DND-41 (cell line): ENCODE measurements around the gene DBF4.
"Not testable (repeated sequence)": the region's sequence is repeated elsewhere in the genome, so short reads cannot be mapped to it uniquely, and the experiment has no call there.

ENCODE experiments used
- ATAC-seq: fragments of 200-7000 bp; cut with Tn5 transposase; 3 replicates; pipeline ENCODE4 v1.9.1; 2021; ENCODE audit warnings: low read depth; ENCODE audit not compliant: insufficient read depth
- DNase-seq: peaks from one replicate; pipeline ENCODE4 v3.0.0-alpha.2; 2020
- H2AFZ ChIP-seq: 2 replicates; pipeline ENCODE4 v1.6.0; 2012; ENCODE audit warnings: low read depth, low read length
- H3K27ac ChIP-seq: 2 replicates; pipeline ENCODE4 v1.5.1; 2012; ENCODE audit warnings: low read length, inconsistent platforms
- H3K27me3 ChIP-seq: fragments of 200-600 bp; sonication (generic); 2 replicates; pipeline ENCODE4 v1.6.0; 2012; ENCODE audit warnings: low read length, mild to moderate bottlenecking, inconsistent platforms; ENCODE audit not compliant: insufficient read depth, poor library complexity
- H3K36me3 ChIP-seq: 2 replicates; pipeline ENCODE4 v1.5.1; 2012; ENCODE audit warnings: low read length, inconsistent platforms; ENCODE audit not compliant: insufficient read depth
- H3K4me1 ChIP-seq: 2 replicates; pipeline ENCODE4 v1.5.1; 2012; ENCODE audit warnings: mild to moderate bottlenecking, low read length; ENCODE audit not compliant: insufficient read depth
- H3K4me2 ChIP-seq: 2 replicates; pipeline ENCODE4 v1.6.0; 2012; ENCODE audit warnings: mild to moderate bottlenecking, moderate library complexity, low read length, inconsistent platforms; ENCODE audit not compliant: insufficient read depth
- H3K4me3 ChIP-seq, 2 experiments: fragments of 200-600 bp in 1 of 2; shearing (Covaris generic) in 1 of 2; 2 replicates each; pipeline ENCODE4 v1.5.1; 2012 to 2016; ENCODE audit warnings: inconsistent platforms in 2 of 2, low read length in 2 of 2, mild to moderate bottlenecking in 2 of 2, low read depth in 1 of 2, moderate library complexity in 1 of 2
- H3K79me2 ChIP-seq: 2 replicates; pipeline ENCODE4 v1.6.0; 2012; ENCODE audit warnings: low read length, inconsistent platforms; ENCODE audit not compliant: insufficient read depth
- H3K9ac ChIP-seq: 2 replicates; pipeline ENCODE4 v1.6.0; 2012; ENCODE audit warnings: low read depth, mild to moderate bottlenecking, inconsistent platforms, low read length, moderate library complexity
- H3K9me3 ChIP-seq: 2 replicates; pipeline ENCODE4 v1.5.1; 2012; ENCODE audit warnings: low read length, moderate library complexity, mild to moderate bottlenecking, inconsistent platforms; ENCODE audit not compliant: insufficient read depth, severe bottlenecking
- H4K20me1 ChIP-seq: 2 replicates; pipeline ENCODE4 v1.6.0; 2012; ENCODE audit warnings: low read length; ENCODE audit not compliant: insufficient read depth
- EZH2 ChIP-seq: IDR thresholded peaks from 3 replicates; pipeline ENCODE4 v1.6.1; 2012; ENCODE audit warnings: borderline replicate concordance, low read depth, mild to moderate bottlenecking, moderate library complexity, low read length, inconsistent platforms; ENCODE audit not compliant: severe bottlenecking
- TF ChIP-seq, protein P1 (sequence below): IDR thresholded peaks from 2 replicates; pipeline ENCODE4 v1.5.1; 2012; ENCODE audit warnings: borderline replicate concordance, low read length, moderate library complexity, mild to moderate bottlenecking; ENCODE audit not compliant: poor library complexity, severe bottlenecking; ENCODE audit errors: extremely low read depth

The DBF4 gene

GRCh38 chr7:87870471-87870870, 5.8 kb upstream of the DBF4 start:
- ATAC-seq, result no peak
- Histone ChIP-seq H3K79me2 (peaks cover 97% of the 10 kb centered on the region), H2AFZ (no peak overlapping the region), H3K36me3 (peaks cover 69% of the 10 kb centered on the region), H3K27ac (no peak overlapping the region), H4K20me1 (no peaks in the 10 kb centered on the region), H3K4me1 (peaks cover 21% of the 10 kb centered on the region), H3K4me3 (0 out of 4 replicates have a peak overlapping the region, but pooled peaks of 1 of the 2 experiments have one; percentile 4), H3K9me3 (peaks cover 55% of the 10 kb centered on the region), H3K9ac (no peak overlapping the region), H3K4me2 (no peak overlapping the region), H3K27me3 (no peaks in the 10 kb centered on the region)
- DNase-seq, result no peak
- TF ChIP-seq EZH2, result no peak
- TF ChIP-seq, protein P1, sequence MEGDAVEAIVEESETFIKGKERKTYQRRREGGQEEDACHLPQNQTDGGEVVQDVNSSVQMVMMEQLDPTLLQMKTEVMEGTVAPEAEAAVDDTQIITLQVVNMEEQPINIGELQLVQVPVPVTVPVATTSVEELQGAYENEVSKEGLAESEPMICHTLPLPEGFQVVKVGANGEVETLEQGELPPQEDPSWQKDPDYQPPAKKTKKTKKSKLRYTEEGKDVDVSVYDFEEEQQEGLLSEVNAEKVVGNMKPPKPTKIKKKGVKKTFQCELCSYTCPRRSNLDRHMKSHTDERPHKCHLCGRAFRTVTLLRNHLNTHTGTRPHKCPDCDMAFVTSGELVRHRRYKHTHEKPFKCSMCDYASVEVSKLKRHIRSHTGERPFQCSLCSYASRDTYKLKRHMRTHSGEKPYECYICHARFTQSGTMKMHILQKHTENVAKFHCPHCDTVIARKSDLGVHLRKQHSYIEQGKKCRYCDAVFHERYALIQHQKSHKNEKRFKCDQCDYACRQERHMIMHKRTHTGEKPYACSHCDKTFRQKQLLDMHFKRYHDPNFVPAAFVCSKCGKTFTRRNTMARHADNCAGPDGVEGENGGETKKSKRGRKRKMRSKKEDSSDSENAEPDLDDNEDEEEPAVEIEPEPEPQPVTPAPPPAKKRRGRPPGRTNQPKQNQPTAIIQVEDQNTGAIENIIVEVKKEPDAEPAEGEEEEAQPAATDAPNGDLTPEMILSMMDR, result no peak

DNA sequence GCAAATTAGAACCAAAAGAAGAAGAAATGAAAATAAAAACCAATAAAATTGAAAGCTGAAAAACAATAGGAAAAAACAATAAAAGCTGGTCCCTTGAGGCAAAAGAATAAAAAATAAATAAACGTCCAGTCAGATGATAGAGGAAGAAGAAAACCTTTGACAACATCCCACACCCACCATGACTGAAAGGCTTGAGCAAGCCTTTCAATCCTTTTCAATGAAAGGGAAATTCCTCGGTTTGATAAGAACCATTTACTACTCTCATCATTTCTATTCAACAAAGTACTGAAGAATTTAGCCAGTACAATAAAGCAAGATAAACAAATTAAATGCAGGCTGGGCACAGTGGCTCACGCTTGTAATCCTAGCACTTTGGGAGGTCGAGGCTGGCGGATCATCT, 3.9 kb upstream of the DBF4 start:
- H3K27me3 ChIP-seq, result no peaks in the 10 kb centered on the region
- H3K27ac ChIP-seq, result no peak overlapping the region
- DNase-seq, result no peak
- peaks cover 44% of the 10 kb centered on the region for H3K9me3 ChIP-seq
- no peak overlapping the region for H3K4me2 ChIP-seq
- H2AFZ ChIP-seq, result no peak overlapping the region
- H3K36me3 ChIP-seq, result peaks cover 58% of the 10 kb centered on the region
- H3K79me2 ChIP-seq, result peaks cover 99% of the 10 kb centered on the region
- no peaks in the 10 kb centered on the region for H4K20me1 ChIP-seq
- H3K4me3 ChIP-seq, result no peak overlapping the region
- no peak overlapping the region for H3K9ac ChIP-seq
- TF ChIP-seq EZH2, result no peak
- TF ChIP-seq, protein P1, result no peak
- peaks cover 21% of the 10 kb centered on the region for H3K4me1 ChIP-seq
- no peak for ATAC-seq

DNA sequence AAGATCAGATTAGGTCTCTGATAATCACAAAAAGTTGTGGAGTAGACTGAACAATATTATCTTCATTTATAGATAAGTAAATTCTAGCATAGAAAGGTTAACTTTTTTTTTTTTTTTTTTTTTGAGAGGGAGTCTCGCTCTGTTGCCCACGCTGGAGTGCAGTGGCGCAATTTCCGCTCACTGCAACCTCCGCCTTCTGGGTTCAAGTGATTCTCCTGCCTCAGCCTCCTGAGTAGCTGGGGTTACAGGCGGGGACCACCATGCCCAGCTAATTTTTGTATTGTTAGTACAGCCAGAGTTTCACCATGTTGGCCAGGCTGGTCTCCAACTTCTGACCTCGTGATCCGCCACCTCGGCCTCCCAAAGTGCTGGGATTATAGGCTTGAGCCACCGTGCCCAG, 3.0 kb upstream of the DBF4 start:
- ATAC-seq, H2AFZ ChIP-seq, DNase-seq, H4K20me1 ChIP-seq, H3K4me3 ChIP-seq, H3K27ac ChIP-seq, H3K9ac ChIP-seq, H3K27me3 ChIP-seq: not testable (repeated sequence)
- H3K4me2 ChIP-seq, result peak overlapping the region; percentile 94
- H3K9me3 ChIP-seq, result peaks cover 34% of the 10 kb centered on the region
- H3K36me3 ChIP-seq, result peaks cover 52% of the 10 kb centered on the region
- peaks cover 99% of the 10 kb centered on the region for H3K79me2 ChIP-seq
- peaks cover 26% of the 10 kb centered on the region for H3K4me1 ChIP-seq

GRCh38 chr7:87874066-87874465, 2.2 kb upstream of the DBF4 start:
- peaks cover 33% of the 10 kb centered on the region for H3K9me3 ChIP-seq
- H3K79me2 ChIP-seq, result peaks cover 99% of the 10 kb centered on the region
- no peak overlapping the region for H2AFZ ChIP-seq
- peaks cover 52% of the 10 kb centered on the region for H3K36me3 ChIP-seq
- H3K27ac ChIP-seq, result peak overlapping the region; percentile 86; the same call in 1 of the 2 replicates
- H3K4me2 ChIP-seq, result peak overlapping the region; percentile 94
- DNase-seq (no peak), ATAC-seq (no peak)
- H4K20me1 ChIP-seq, result peaks cover 10% of the 10 kb centered on the region; the same call in 1 of the 2 replicates
- H3K4me1 ChIP-seq, result peaks cover 33% of the 10 kb centered on the region
- TF ChIP-seq, protein P1, result no peak
- TF ChIP-seq EZH2, result no peak
- H3K9ac ChIP-seq, result peak overlapping the region; percentile 97; the same call in 1 of the 2 replicates
- no peaks in the 10 kb centered on the region for H3K27me3 ChIP-seq
- peak overlapping the region in 1 of 2 experiments; percentile 86; a peak in 2 of 4 replicates for H3K4me3 ChIP-seq
